Mesenchymal stem cell (in vitro differentiated cells and primary cell): Measurements from ENCODE around the gene NPPB.

Experiments
- DNase-seq: peaks from one replicate; pipeline ENCODE4 v3.0.0-alpha.2; 2013
- H2AFZ ChIP-seq: one replicate; pipeline ENCODE4 v1.6.1; 2013; ENCODE audit warnings: low read depth, mild to moderate bottlenecking, control low read depth, inconsistent platforms, low read length, moderate library complexity
- H2AK5ac ChIP-seq: 2 replicates; pipeline ENCODE4 v1.6.1; 2013; ENCODE audit warnings: low read length, moderate library complexity, mild to moderate bottlenecking, inconsistent platforms; ENCODE audit not compliant: severe bottlenecking
- H2BK120ac ChIP-seq: one replicate; pipeline ENCODE4 v1.6.1; 2013; ENCODE audit warnings: low read depth, mild to moderate bottlenecking, inconsistent platforms, low read length, moderate library complexity
- H2BK12ac ChIP-seq, 2 experiments: one replicate each; pipeline ENCODE4 v1.6.1; 2013; ENCODE audit warnings: inconsistent platforms in 2 of 2, low read length in 2 of 2, mild to moderate bottlenecking in 2 of 2, moderate library complexity in 2 of 2, control low read depth in 1 of 2
- H2BK15ac ChIP-seq: one replicate; pipeline ENCODE4 v1.6.1; 2013; ENCODE audit warnings: mild to moderate bottlenecking, low read depth, inconsistent platforms; ENCODE audit not compliant: poor library complexity, severe bottlenecking
- H2BK5ac ChIP-seq: 2 replicates; pipeline ENCODE4 v1.6.1; 2013; ENCODE audit warnings: low read depth, mild to moderate bottlenecking, low read length, control low read depth, inconsistent platforms; ENCODE audit not compliant: poor library complexity, severe bottlenecking
- H3K14ac ChIP-seq, 2 experiments: one replicate each; pipeline ENCODE4 v1.6.1; 2013; ENCODE audit warnings: inconsistent platforms in 2 of 2, low read length in 2 of 2, control low read depth in 1 of 2, mild to moderate bottlenecking in 1 of 2, moderate library complexity in 1 of 2
- H3K18ac ChIP-seq, 2 experiments: one replicate each; pipeline ENCODE4 v1.6.1; 2013; ENCODE audit warnings: inconsistent platforms in 2 of 2, low read length in 2 of 2, control low read depth in 1 of 2, low read depth in 1 of 2, mild to moderate bottlenecking in 1 of 2
- H3K23ac ChIP-seq, 2 experiments: one replicate each; pipeline ENCODE4 v1.6.1; 2013; ENCODE audit warnings: inconsistent platforms in 2 of 2, low read length in 2 of 2, mild to moderate bottlenecking in 2 of 2, moderate library complexity in 2 of 2, control low read depth in 1 of 2
- H3K27ac ChIP-seq: 2 replicates; pipeline ENCODE4 v1.5.1; 2013; ENCODE audit warnings: mild to moderate bottlenecking, moderate library complexity, low read length, control low read depth, inconsistent platforms; ENCODE audit not compliant: poor library complexity, severe bottlenecking
- H3K27me3 ChIP-seq, 2 experiments: 2 replicates each; pipeline versions ENCODE4 v1.6.1 to v1.7.0; 2013; ENCODE audit warnings: low read length in 2 of 2, mild to moderate bottlenecking in 2 of 2, moderate library complexity in 2 of 2, control low read depth in 1 of 2, inconsistent platforms in 1 of 2; ENCODE audit not compliant: control insufficient read depth in 1 of 2, insufficient read depth in 1 of 2
- H3K36me3 ChIP-seq, 2 experiments: 2 replicates each; pipeline versions ENCODE4 v1.6.1 to v1.7.0; 2013; ENCODE audit warnings: low read length in 2 of 2, control low read depth in 1 of 2, inconsistent platforms in 1 of 2, low read depth in 1 of 2, mild to moderate bottlenecking in 1 of 2; ENCODE audit not compliant: insufficient read depth in 2 of 2, control insufficient read depth in 1 of 2
- H3K4ac ChIP-seq, 2 experiments: one replicate each; pipeline ENCODE4 v1.6.1; 2013; ENCODE audit warnings: inconsistent platforms in 2 of 2, low read length in 2 of 2, mild to moderate bottlenecking in 2 of 2, moderate library complexity in 2 of 2, control low read depth in 1 of 2, low read depth in 1 of 2
- H3K4me1 ChIP-seq: 2 replicates; pipeline ENCODE4 v1.6.1; 2013; ENCODE audit warnings: low read depth, low read length, control low read depth; ENCODE audit not compliant: control insufficient read depth, insufficient read depth
- H3K4me2 ChIP-seq: 2 replicates; pipeline ENCODE4 v1.6.1; 2013; ENCODE audit warnings: low read length, mild to moderate bottlenecking, inconsistent platforms; ENCODE audit not compliant: poor library complexity, severe bottlenecking
- H3K4me3 ChIP-seq, 2 experiments: 2 replicates each; pipeline versions ENCODE4 v1.5.1 to v1.7.0; 2013; ENCODE audit warnings: low read length in 2 of 2, mild to moderate bottlenecking in 2 of 2, control low read depth in 1 of 2, low read depth in 1 of 2; ENCODE audit not compliant: insufficient read depth in 1 of 2
- H3K79me1 ChIP-seq: replicated peaks from 2 replicates; pipeline ENCODE4 v1.6.1; 2013; ENCODE audit warnings: mild to moderate bottlenecking, control low read depth, low read length, inconsistent platforms; ENCODE audit not compliant: poor library complexity, severe bottlenecking
- H3K9ac ChIP-seq: 2 replicates; pipeline ENCODE4 v1.7.0; 2013; ENCODE audit warnings: mild to moderate bottlenecking, low read length, moderate library complexity
- H3K9me3 ChIP-seq: 2 replicates; pipeline ENCODE4 v1.7.0; 2013; ENCODE audit warnings: mild to moderate bottlenecking, low read length; ENCODE audit not compliant: control insufficient read depth
- H4K8ac ChIP-seq: one replicate; pipeline ENCODE4 v1.6.1; 2013; ENCODE audit warnings: inconsistent platforms, mild to moderate bottlenecking, low read length, moderate library complexity
- H4K91ac ChIP-seq: one replicate; pipeline ENCODE4 v1.6.1; 2013; ENCODE audit warnings: mild to moderate bottlenecking, low read length, inconsistent platforms
- WGBS: methylation state at CpG from one replicate; pipeline ENCODE4 v1.1.7; 2013; ENCODE audit warnings: mixed read lengths; 5-methylcytosine and 5-hydroxymethylcytosine counted together

NPPB gene

DNA sequence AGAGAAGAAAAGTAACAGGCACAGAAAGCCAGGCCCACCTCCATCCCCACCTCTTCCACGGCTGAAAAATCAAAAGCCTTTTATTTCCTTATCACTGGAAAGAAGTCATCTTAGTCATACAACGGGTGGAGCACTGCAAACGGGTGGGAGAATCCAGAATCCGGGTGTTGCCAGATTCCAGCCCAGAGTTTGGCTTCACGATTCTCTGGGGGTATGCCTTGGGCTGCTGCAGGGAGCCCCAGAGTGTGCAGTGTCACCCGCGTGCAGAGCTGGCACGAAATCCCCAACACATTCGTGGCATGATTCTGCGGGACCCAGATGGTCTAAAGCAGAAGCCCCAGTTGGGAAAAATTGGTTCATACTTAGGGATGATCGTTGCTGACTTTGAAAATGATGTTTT, 8.6 kb downstream of the NPPB start:
- no peak for DNase-seq
- no peak overlapping the region for H3K14ac ChIP-seq
- no peaks in the 10 kb centered on the region for H3K4me1 ChIP-seq
- no peak overlapping the region for H3K27ac ChIP-seq
- no peak overlapping the region for H2AFZ ChIP-seq
- H3K18ac ChIP-seq = no peak overlapping the region
- no peak overlapping the region for H4K8ac ChIP-seq
- no peak overlapping the region for H3K4me2 ChIP-seq
- no peaks in the 10 kb centered on the region for H3K9me3 ChIP-seq
- H3K23ac ChIP-seq = no peak overlapping the region
- no peak overlapping the region for H3K9ac ChIP-seq
- H3K36me3 ChIP-seq = peaks cover 18 to 27% of the 10 kb centered on the region in 2 experiments
- H3K4me3 ChIP-seq = no peak overlapping the region
- H2BK120ac ChIP-seq = no peak overlapping the region
- H2BK15ac ChIP-seq = no peak overlapping the region
- H3K4ac ChIP-seq = no peak overlapping the region
- H4K91ac ChIP-seq = no peak overlapping the region
- no peak overlapping the region for H2AK5ac ChIP-seq
- H3K27me3 ChIP-seq = peaks cover 10 to 29% of the 10 kb centered on the region in 2 experiments
- no peaks in the 10 kb centered on the region for H3K79me1 ChIP-seq
- no peak overlapping the region for H2BK5ac ChIP-seq
- H2BK12ac ChIP-seq = no peak overlapping the region
- WGBS = 78% methylated on average over 11 of the region's 11 CpGs

DNA sequence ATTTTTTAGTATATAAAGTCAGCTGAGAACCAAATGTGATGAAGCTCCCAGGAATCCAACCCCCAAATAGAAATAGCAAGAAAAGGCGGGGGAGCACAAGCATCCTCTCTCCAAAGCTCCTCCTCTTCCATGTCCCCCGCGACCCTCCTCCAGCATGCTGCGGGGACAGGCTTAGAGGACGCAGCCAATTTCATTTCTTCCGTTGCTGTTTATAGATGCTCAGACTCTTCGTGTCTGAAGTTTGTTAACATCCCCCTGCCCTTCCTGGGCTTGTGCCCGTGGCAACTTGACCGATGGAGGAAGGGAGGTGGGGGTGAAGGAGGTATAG, 10.4 kb downstream of the NPPB start:
- H4K91ac ChIP-seq = no peak overlapping the region
- no peaks in the 10 kb centered on the region for H3K4me1 ChIP-seq
- no peak for DNase-seq
- no peaks in the 10 kb centered on the region for H3K9me3 ChIP-seq
- no peak overlapping the region for H3K14ac ChIP-seq
- H3K18ac ChIP-seq = no peak overlapping the region
- H4K8ac ChIP-seq = no peak overlapping the region
- H3K27ac ChIP-seq = no peak overlapping the region
- WGBS = 96% methylated on average over 7 of the region's 9 CpGs
- peaks cover 34 to 45% of the 10 kb centered on the region in 2 experiments for H3K36me3 ChIP-seq
- no peak overlapping the region for H3K4me3 ChIP-seq
- no peak overlapping the region for H2BK5ac ChIP-seq
- no peaks in the 10 kb centered on the region for H3K79me1 ChIP-seq
- peaks cover 3 to 17% of the 10 kb centered on the region in 2 experiments for H3K27me3 ChIP-seq
- H3K9ac ChIP-seq = no peak overlapping the region
- H2BK12ac ChIP-seq = no peak overlapping the region
- no peak overlapping the region for H3K4ac ChIP-seq
- H2BK15ac ChIP-seq = no peak overlapping the region
- no peak overlapping the region for H2BK120ac ChIP-seq
- H3K4me2 ChIP-seq = no peak overlapping the region
- H3K23ac ChIP-seq = no peak overlapping the region
- no peak overlapping the region for H2AK5ac ChIP-seq
- H2AFZ ChIP-seq = no peak overlapping the region

DNA sequence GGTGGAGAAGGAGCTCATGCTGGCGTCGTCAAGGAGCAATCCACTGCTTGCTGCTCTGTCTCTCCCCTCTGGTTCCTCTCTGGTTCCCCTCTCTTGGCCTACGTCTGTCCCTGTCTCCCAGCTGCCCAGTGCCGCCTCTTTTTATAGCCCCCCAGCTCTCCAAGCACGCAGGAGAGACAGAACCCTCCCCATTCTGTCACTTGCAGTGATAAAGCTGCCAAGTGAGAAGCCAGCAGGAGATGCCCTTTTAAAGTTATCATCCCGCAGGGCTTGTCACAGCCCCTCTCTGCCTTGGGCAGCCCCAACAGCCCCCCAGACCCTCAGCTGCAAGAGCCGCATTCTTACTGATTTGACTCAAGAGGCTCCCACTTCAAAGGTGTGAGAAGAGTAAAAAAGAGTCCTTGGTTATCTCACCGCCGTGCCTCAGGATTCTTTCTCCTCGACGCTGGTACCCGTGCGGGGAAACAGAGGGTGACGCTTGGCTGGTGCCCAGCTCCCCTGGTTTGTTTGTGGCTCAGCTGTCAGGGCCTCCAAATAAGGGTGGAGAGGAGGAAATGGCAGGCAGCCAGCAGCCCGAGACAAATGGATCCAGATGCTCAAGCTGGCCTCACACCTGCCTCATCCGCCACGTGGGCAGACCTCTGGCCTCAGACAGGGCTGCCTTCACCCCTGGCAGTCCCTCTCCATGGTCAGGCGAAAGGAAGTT, 10.9 kb downstream of the NPPB start, which contains the start of gene NPPA:
Gene NPPA (minus strand): TSS at position 117 of the 706 bp plus-strand sequence. CDS start 99 bp downstream, at position 18.
- DNase-seq = no peak
- Histone ChIP-seq H3K9ac (no peak within 1 kb of the TSS), H4K91ac (no peak within 1 kb of the TSS), H3K4me1 (no peaks in the 10 kb centered on the region), H2AK5ac (no peak within 1 kb of the TSS), H2AFZ (no peak within 1 kb of the TSS), H3K27me3 (peaks cover 3 to 13% of the 10 kb centered on the region in 2 experiments), H3K4me2 (no peak within 1 kb of the TSS), H3K18ac (no peak within 1 kb of the TSS), H2BK120ac (no peak within 1 kb of the TSS), H3K79me1 (no peaks in the 10 kb centered on the region), H2BK5ac (no peak within 1 kb of the TSS), H3K14ac (no peak within 1 kb of the TSS), H3K4ac (no peak within 1 kb of the TSS), H2BK12ac (no peak within 1 kb of the TSS), H3K27ac (no peak within 1 kb of the TSS), H4K8ac (no peak within 1 kb of the TSS), H3K23ac (no peak within 1 kb of the TSS), H3K36me3 (peaks cover 36 to 48% of the 10 kb centered on the region in 2 experiments), H2BK15ac (no peak within 1 kb of the TSS), H3K4me3 (no peak within 1 kb of the TSS), H3K9me3 (no peaks in the 10 kb centered on the region)
- WGBS = 88% methylated on average over 18 of the region's 18 CpGs

DNA sequence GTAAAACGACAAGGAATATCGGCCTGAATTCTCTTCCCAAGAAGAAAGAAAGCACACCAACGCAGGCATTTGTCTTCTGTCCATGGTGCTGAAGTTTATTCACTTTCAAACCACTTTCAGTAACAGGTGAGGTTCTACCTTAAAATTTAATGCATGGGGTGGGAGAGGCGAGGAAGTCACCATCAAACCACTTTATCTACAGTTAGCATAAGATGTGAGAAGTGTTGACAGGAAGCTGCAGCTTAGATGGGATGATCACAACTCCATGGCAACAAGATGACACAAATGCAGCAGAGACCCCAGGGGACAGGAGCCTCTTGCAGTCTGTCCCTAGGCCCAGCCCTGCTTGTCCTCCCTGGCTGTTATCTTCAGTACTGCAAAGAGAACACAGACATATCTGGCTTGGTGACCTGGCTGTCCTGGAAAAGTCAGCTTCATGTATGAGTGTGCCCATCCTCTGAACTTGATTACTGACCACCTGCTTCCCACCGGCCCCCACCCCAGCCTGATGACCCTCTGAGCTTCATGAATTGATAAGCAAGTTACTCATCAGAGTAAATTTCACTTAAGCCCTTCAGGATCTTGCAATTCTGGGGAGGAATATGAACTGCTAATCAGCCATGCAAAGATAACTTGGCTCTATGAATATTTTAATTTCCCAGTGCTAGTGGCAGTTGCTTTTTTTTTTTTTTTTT, 13.0 kb downstream of the NPPB start:
- 74% methylated on average over 4 of the region's 5 CpGs for WGBS
- no peak overlapping the region for H2BK12ac ChIP-seq
- H3K9ac ChIP-seq = no peak overlapping the region
- H2BK15ac ChIP-seq = no peak overlapping the region
- H2AFZ ChIP-seq = no peak overlapping the region
- H3K27me3 ChIP-seq = peaks cover under 1 to 3% of the 10 kb centered on the region in 2 experiments
- no peak for DNase-seq
- H3K4ac ChIP-seq = no peak overlapping the region
- H3K18ac ChIP-seq = no peak overlapping the region
- H3K27ac ChIP-seq = no peak overlapping the region
- H3K4me1 ChIP-seq = peaks cover 12% of the 10 kb centered on the region
- H3K14ac ChIP-seq = no peak overlapping the region
- no peak overlapping the region for H2BK120ac ChIP-seq
- H3K4me2 ChIP-seq = no peak overlapping the region
- H3K23ac ChIP-seq = no peak overlapping the region
- H4K8ac ChIP-seq = no peak overlapping the region
- H3K4me3 ChIP-seq = no peak overlapping the region
- no peak overlapping the region for H2BK5ac ChIP-seq
- H3K79me1 ChIP-seq = peaks cover 4% of the 10 kb centered on the region
- H3K36me3 ChIP-seq = peaks cover 55 to 68% of the 10 kb centered on the region in 2 experiments
- H3K9me3 ChIP-seq = no peaks in the 10 kb centered on the region
- no peak overlapping the region for H4K91ac ChIP-seq
- no peak overlapping the region for H2AK5ac ChIP-seq
